ENCODE data around the gene CST9. TPM values are rescaled to one million over a fixed set of nuclear protein-coding genes. Genes with fewer than 3 reads are reported as not detected.

The CST9 gene
- total RNA-seq, 1 donor from 2014 or later, result not detected

DNA sequence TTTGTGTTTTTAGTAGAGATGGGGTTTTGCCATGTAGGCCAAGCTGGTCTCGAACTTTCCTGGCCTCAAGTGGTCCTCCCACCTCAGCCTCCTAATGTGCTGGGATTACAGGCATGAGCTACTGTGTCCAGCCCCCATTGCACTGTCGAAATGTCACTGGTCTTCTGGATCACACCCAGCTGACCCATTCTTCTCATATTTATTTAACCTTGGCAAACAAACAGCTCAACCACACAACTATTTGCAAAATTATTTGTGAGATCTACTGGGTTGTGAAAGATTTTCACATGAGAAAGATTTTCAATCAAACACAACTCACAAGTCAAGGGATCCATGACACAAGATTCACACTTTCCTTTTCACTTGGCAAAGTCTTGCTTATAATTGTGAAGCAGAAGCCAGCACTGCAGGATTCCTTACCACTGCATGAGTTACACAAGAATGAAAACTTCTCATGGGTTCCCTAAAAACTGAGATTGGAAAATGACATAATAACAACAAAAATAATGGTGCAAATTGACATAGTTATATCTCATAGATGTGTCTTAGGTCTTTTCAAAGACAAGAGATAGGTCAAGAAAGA, 35.4 kb downstream of the CST9 start:
- Mint-ChIP-seq H3K9me3 (no peaks in the 10 kb centered on the region), H3K4me3 (no peak overlapping the region), H3K27ac (no peak overlapping the region), H3K36me3 (ENCODE audit: low read depth) (no peaks in the 10 kb centered on the region), H3K4me1 (no peaks in the 10 kb centered on the region), H3K27me3 (peaks cover 6% of the 10 kb centered on the region)
- intact Hi-C loops (cut with micrococcal nuclease), result no loop called here
- TF ChIP-seq, protein P1, sequence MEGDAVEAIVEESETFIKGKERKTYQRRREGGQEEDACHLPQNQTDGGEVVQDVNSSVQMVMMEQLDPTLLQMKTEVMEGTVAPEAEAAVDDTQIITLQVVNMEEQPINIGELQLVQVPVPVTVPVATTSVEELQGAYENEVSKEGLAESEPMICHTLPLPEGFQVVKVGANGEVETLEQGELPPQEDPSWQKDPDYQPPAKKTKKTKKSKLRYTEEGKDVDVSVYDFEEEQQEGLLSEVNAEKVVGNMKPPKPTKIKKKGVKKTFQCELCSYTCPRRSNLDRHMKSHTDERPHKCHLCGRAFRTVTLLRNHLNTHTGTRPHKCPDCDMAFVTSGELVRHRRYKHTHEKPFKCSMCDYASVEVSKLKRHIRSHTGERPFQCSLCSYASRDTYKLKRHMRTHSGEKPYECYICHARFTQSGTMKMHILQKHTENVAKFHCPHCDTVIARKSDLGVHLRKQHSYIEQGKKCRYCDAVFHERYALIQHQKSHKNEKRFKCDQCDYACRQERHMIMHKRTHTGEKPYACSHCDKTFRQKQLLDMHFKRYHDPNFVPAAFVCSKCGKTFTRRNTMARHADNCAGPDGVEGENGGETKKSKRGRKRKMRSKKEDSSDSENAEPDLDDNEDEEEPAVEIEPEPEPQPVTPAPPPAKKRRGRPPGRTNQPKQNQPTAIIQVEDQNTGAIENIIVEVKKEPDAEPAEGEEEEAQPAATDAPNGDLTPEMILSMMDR (IDR thresholded peaks at IDR 0.05), result no peak
- DNase-seq (no peak), ATAC-seq (ENCODE audit: low read depth) (no peak)
- ChIA-PET POLR2A (no interaction called here), CTCF (no interaction called here)

DNA sequence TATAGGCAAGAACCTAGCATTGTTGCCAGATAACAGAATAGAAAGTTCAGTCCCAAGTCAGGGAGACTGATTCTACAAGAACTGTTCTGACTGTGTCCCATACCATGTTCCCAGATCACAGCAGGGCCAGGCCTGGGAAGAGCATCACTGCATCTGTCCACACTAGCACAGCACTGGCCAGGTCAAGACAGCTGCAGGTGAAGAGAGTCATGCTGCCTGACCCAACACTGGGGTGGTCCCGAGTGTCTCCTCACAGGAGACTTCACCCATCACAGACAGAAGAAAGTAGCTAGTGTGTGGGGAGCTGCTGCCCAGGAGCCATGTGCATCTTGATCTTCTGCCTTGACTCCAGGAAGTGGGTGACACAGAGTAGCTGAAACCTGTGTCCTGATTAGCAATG, 36.1 kb downstream of the CST9 start:
- ATAC-seq (ENCODE audit: low read depth), result no peak
- Mint-ChIP-seq H3K36me3 (ENCODE audit: low read depth) (no peaks in the 10 kb centered on the region), H3K27me3 (peaks cover 6% of the 10 kb centered on the region), H3K27ac (no peak overlapping the region), H3K4me3 (no peak overlapping the region), H3K9me3 (no peaks in the 10 kb centered on the region), H3K4me1 (no peaks in the 10 kb centered on the region)
- intact Hi-C loops (cut with micrococcal nuclease), result no loop called here
- CTCF ChIA-PET, result no interaction called here
- TF ChIP-seq, protein P1 (IDR thresholded peaks at IDR 0.05), result no peak
- POLR2A ChIA-PET, result no interaction called here
- no peak for DNase-seq

DNA sequence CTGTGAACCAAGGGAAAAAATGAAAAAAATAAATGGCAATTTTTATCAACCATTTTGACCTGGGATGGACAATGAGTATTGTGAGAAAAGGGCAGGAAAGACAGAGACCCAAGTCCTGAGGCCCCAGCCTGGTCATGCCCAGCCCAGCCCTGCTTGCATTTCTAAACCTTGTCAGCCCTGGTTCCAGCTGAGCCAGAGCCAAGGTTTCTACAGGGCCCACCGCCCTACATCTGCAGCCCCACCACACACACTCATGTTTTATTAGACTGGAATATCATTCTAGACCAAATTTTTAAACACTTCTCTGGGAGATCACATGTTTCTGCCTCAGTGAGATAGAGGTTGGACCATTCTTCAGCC, 36.8 kb downstream of the CST9 start:
- H3K36me3 Mint-ChIP-seq (ENCODE audit: low read depth), result no peaks in the 10 kb centered on the region
- POLR2A ChIA-PET, result no interaction called here

DNA sequence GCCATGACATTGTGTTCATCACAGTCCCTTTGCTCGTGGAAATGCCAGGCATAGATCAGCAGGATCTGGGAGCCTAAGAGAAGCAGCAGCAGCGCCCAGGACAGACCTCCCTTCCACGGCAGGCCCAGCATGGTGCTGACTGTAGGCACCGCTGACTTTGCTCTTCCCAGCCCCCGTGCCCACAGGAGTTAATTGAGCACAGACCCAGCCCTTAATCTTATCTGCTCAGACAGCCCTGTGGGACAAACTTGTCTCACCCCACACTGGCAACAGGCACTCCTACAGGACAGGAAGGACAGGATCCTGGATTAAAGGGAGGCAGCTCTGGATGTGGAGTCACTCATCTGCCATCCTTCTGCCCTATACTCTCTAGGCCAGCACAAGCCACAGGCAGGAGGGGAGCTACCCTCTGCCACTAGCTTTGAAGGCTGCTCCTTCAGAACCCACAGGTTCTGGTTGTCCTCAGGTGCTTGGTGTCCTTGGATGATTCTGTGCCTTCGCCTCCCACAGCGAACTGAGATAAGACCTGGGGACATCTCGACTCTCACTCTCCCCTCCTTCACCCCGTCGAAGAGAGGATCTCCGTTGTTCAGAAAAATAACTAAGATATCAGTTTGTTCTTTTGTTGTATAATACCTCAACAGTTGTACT, 37.3 kb downstream of the CST9 start, which contains the start of gene CST9L:
Gene CST9L, minus strand, starts transcription at position 165 of the 651 bp plus-strand sequence. Its CDS starts 34 bp downstream, at position 131.
- no peak for ATAC-seq (ENCODE audit: low read depth)
- intact Hi-C loops (cut with micrococcal nuclease), result no loop called here
- DNase-seq, result no peak
- H3K9me3 Mint-ChIP-seq, result no peaks in the 10 kb centered on the region
- ChIA-PET CTCF (no interaction called here), POLR2A (no interaction called here)
- peaks cover 4% of the 10 kb centered on the region for H3K27me3 Mint-ChIP-seq
- no peaks in the 10 kb centered on the region for H3K36me3 Mint-ChIP-seq (ENCODE audit: low read depth)
- no peaks in the 10 kb centered on the region for H3K4me1 Mint-ChIP-seq
- TF ChIP-seq, protein P1 (IDR thresholded peaks at IDR 0.05), result no peak
- no peak within 1 kb of the TSS for H3K27ac Mint-ChIP-seq
- H3K4me3 Mint-ChIP-seq, result no peak within 1 kb of the TSS

More for the DNA sequence above, 36.8 kb downstream of the CST9 start:
- Mint-ChIP-seq H3K4me3 (no peak overlapping the region), H3K27me3 (peaks cover 4% of the 10 kb centered on the region), H3K4me1 (no peaks in the 10 kb centered on the region), H3K9me3 (no peaks in the 10 kb centered on the region), H3K27ac (no peak overlapping the region)
- intact Hi-C loops (cut with micrococcal nuclease), result no loop called here
- CTCF ChIA-PET, result no interaction called here
- TF ChIP-seq, protein P1 (IDR thresholded peaks at IDR 0.05), result no peak
- DNase-seq (no peak), ATAC-seq (ENCODE audit: low read depth) (no peak)

DNA sequence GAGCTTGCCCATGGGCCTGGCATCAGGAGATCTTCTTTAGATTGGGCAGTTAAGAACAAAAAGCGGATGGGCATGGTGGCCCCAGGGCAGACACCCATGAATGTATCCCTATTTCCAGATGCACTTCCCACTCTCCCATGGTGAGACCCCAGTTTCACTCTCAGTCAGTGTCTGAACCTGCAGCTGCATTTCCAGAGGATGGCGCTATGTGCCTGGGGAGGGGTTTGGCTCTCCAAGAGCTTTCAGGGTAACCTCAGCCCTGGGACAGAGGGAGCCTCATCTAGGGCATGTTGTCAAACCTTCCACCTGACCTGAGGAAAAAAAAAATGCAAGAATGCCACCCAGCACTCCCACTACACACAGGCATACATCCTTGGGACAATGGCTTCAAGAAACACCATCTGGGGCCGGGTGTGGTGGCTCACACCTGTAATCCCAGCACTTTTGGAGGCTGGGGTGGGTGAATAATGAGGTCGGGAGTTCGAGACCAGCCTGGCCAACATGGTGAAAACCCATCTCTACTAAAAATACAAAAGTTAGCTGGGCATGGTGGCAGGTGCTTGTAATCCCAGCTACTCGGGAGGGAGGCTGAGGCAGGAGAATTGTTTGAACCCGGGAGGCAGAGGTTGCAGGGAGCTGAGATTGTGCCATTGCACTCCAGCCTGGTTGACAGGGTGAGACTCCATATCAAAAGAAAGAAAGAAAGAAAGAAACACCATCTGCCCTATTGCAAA, 39.4 kb downstream of the CST9 start:
- Mint-ChIP-seq H3K4me3 (no peak overlapping the region), H3K36me3 (ENCODE audit: low read depth) (no peaks in the 10 kb centered on the region), H3K9me3 (peaks cover 4% of the 10 kb centered on the region), H3K27ac (no peak overlapping the region), H3K27me3 (peaks cover 4% of the 10 kb centered on the region), H3K4me1 (no peaks in the 10 kb centered on the region)
- ChIA-PET POLR2A (no interaction called here), CTCF (no interaction called here)
- ATAC-seq (ENCODE audit: low read depth) (no peak), DNase-seq (no peak)
- intact Hi-C loops (cut with micrococcal nuclease), result no loop called here
- TF ChIP-seq, protein P1 (IDR thresholded peaks at IDR 0.05), result no peak
